Measurements from ENCODE around the gene SRCAP.

The SRCAP gene

GRCh38 chr16:30737794-30738648 lies 39.0 kb downstream of the SRCAP start:
- DNase-seq = no peak

GRCh38 chr16:30738984-30739951 lies 40.3 kb downstream of the SRCAP start:
- no peak for DNase-seq

GRCh38 chr16:30740364-30741251 lies 41.6 kb downstream of the SRCAP start:
- no peak for DNase-seq

GRCh38 chr16:30741461-30741914 lies 42.5 kb downstream of the SRCAP start:
- DNase-seq = no peak

GRCh38 chr16:30743716-30744115 lies 44.7 kb downstream of the SRCAP start:
- no peak for DNase-seq

- DNase-seq = no peak
Measured at GRCh38 chr16:30744183-30744582, 45.2 kb downstream of the SRCAP start.

GRCh38 chr16:30745082-30745481 lies 46.1 kb downstream of the SRCAP start:
- no peak for DNase-seq

- DNase-seq = no peak
Measured at GRCh38 chr16:30746638-30747175, 47.7 kb downstream of the SRCAP start.

- DNase-seq = no peak
Measured at GRCh38 chr16:30747331-30747730, 48.4 kb downstream of the SRCAP start.

GRCh38 chr16:30747799-30748633 lies 49.0 kb downstream of the SRCAP start, which contains the start of gene PHKG2:
TSS of gene PHKG2 (plus strand) at chr16:30748425. CDS start at chr16:30748821, 396 bp downstream.
- DNase-seq = peak; percentile 96 to 97

GRCh38 chr16:30748634-30749445 lies 49.9 kb downstream of the SRCAP start:
- peak in 1 of 2 donors; percentile 33 for DNase-seq

GRCh38 chr16:30750201-30750600 lies 51.2 kb downstream of the SRCAP start:
- DNase-seq = no peak

GRCh38 chr16:30750876-30751465 lies 52.0 kb downstream of the SRCAP start:
- no peak for DNase-seq

- DNase-seq = no peak
Measured at GRCh38 chr16:30753596-30753995, 54.6 kb downstream of the SRCAP start.

- DNase-seq = no peak
Measured at GRCh38 chr16:30755955-30756780, 57.2 kb downstream of the SRCAP start.

GRCh38 chr16:30756781-30757100 lies 57.8 kb downstream of the SRCAP start:
- no peak for DNase-seq

- DNase-seq = no peak
Measured at GRCh38 chr16:30757316-30757715, 58.3 kb downstream of the SRCAP start.

- peak in 1 of 2 donors; percentile 23 for DNase-seq
Measured at GRCh38 chr16:30758988-30759491, 60.1 kb downstream of the SRCAP start.

Measured in CD4-positive, alpha-beta T cell treated with Interferon alpha-2 for 1 hour (primary cell).